COLO668 (cell line): Measurements from ENCODE around the gene ULK3.

Experiments used
- DNase-seq: peaks from one replicate; lab custom pipeline; 2025; ENCODE audit not compliant: unreplicated experiment; lab: John Stamatoyannopoulos, UW

Gene ULK3

DNA sequence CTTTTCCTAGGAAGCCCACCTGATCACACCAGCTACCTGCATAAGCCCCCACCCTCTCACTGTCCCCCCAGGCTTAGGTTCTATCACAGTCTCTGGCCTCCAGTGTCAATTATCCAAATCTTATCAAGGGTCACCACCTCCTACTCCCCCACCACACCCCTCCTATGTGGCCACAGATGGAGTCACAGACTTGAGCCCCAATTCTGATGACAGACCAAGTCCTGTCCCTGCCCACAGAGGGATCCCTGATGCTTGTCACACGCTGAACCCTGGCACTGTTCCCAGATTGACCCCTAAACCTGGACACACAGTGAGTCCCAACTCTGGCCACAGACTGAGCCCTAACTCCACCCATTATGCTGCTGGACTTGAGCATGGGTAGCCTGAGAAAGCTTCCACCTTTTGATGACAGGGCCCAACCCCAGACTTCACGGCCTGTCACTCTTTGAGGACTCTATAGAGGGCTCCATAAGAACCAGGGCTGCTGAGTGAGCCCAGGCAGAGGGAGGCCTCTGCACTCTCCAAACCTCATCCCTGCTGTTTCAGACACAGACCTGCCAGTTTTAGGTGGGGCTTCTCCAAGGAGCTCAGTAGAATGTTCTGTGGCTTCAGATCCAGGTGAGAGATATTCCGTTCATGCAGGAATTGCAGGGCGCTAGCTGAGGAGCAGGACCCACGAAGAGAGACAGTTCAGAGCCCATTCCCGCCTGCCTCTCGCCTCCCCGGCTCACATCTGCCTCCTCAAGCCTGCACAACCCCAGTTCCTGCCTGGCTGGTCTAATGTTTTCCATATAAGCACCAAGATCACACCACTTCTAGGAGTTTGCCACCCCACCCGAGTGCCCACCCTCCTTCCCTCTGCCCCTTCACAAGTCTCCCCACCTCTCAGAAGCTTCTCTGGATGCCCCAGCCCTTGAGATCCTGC, 1.8 kb downstream of the ULK3 start:
- no peak for DNase-seq

DNA sequence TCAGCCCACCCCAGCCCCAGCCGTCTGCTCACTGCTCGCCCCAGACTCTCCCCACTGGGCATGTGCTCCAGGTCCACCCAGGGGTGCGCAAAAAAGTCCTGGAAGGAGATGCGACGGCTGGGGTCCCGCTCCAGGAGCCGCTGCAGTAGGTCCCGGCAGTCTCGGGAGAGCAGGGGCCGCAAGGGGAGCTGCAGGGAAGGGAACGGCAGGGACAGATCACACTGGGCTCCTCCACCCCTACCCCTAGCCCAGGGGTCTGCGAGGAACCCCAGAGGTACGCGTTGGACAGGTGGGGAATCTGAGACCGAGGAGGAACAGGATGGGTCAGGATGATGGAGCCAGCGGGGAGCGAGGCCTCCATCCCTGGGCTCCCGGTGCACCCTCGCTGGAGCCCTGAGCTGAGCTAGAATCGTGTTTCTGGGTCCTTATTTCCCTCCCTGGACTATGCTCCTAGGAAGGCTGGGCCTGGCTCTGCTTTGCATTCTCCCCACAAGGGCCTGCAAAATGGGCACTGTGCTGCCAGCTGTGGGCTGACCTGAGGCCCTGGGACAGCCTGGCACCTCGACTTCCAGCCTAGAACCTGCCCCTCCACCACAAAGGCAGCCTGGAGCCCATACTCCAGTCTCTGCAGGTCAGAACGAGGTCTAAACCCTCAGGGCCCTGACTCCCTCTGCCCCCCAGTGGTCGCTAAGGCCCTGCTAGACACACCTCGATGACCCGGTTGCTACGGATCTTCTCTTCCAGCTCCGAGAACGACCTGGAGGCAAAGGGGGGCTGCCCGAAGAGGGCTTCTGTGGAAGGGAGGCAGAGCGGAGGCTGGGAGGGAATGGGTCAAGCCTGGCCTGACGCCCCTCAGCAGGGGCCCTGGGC, 3.2 kb downstream of the ULK3 start:
- no peak for DNase-seq

DNA sequence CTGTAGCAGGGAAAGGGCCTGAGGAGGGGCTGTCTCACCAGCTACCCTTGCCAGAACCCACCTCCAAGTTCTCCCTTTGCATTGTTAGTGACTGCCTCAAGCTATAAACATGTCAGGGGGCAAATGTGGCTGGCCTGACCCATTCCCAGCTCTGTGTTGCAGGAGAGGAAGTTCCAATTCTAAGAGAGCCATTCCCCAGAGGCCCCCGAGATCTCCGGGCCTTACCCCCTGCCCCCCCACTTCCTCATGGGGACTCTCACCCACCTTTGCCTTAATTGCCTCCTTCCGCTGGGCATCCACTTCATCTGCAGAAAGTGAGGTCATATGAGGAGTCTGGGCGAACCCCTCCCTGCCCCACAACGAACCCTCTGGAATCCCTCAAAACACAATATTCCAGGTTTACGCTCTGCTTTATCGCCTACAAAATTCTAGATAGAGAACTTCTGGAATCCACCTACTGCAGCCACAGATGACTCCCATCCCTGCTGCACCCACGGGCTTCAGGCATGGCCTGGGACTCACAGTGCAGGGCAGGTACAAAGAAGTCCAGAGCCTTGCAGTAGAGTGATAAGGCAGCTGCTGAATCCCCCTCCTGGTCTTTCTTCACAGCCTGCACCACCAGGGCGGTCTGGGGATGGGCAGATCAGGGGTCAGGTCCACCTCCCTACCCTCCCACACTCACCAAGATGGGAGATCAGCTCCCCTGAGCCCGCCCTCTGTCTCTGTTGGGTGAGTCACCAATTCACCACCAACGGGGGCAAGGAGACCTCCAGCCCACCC, 4.0 kb downstream of the ULK3 start:
- no peak for DNase-seq

DNA sequence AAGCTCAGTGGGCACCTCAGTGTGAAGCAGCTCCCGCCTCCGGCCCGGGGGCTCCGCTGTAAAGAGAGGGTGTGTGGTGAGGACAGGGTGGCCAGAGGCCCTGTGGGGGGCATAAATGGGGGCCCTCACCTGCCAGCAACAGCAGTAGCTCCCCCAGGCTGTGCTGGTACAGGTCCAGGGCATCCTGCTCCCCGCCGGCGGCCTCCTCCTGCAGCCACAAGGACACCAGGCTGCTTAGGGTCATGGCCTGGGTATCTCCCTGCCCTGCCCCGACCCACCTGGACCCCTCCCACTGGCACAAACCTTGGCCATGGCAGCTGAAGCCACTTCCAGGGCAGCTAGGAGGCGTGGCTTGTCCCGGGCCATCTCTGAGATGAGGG, 4.8 kb downstream of the ULK3 start:
- no peak for DNase-seq

DNA sequence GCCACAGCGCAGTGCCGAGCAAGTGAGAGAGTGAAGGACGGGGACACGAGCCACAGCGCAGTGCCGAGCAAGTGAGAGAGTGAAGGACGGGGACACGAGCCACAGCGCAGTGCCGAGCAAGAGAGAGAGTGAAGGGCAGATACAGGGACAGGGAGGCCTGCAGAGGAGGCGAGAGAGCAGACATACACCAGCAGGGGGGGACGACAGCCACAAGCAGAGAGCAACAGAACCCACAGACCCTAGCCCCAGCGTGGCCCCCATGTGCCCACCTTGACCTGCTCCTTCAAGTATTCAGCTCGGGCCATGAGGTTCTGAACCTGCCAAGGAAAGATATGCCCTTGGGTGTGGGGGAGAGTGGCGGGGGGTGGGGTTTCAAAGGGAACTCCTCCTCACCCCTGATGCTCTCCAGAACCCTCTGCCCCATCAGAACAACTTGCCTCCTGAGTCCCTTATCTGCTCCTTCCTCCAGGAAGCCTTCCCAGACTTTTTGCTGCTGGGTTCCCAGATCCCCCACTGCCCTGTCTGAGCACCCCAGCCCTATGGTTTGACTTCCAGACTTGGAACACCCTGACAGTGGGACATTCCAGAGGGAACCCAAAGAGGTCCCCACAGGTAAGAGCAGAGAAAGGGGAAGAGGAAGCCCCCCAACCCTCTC, 5.3 kb downstream of the ULK3 start:
- no peak for DNase-seq

DNA sequence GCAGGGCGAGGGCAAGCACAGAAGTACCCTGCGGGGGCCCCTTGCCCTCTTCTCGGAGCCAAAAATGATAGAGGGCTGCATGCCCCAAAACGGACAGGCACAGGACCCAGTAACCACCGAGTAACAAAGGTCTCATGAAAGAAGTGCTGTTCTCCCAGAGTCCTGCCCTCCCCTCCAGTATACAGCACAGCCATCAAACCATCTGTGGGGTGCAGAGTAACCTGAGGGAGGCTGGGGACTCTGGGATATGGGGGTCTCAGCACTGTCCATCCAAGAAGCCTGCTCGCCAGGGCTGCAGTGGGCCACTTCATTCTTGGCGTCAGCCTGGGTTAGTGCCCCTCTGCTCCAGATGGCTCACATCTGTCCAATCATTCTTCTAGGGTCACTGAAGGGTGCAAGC, 6.1 kb downstream of the ULK3 start:
- no peak for DNase-seq

DNA sequence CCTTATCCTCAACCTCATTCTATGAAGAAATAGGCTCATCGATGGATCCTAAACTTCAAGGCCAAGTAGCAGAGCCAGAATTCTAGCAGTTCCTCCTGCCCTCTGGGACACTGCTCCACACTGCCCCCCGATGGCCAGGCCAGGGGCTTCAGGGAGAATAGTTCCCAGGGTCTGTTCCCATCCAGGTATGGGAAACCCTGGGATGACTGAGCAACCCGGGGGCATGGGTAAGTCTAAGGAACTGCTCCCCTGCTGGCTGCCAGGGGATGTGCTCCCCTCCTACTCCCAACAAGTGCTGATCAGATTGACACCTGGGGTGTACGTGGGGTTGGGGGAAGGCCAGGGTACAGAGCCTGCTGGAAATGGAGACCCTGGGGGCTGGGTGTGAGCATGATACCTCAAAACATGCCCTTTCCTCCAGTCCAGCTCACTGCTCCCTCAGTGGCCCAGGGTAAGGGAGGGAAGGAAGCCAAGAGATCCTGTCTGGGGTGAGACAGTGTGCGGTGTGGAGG, 7.6 kb downstream of the ULK3 start:
- DNase-seq, result peak; percentile 57

DNA sequence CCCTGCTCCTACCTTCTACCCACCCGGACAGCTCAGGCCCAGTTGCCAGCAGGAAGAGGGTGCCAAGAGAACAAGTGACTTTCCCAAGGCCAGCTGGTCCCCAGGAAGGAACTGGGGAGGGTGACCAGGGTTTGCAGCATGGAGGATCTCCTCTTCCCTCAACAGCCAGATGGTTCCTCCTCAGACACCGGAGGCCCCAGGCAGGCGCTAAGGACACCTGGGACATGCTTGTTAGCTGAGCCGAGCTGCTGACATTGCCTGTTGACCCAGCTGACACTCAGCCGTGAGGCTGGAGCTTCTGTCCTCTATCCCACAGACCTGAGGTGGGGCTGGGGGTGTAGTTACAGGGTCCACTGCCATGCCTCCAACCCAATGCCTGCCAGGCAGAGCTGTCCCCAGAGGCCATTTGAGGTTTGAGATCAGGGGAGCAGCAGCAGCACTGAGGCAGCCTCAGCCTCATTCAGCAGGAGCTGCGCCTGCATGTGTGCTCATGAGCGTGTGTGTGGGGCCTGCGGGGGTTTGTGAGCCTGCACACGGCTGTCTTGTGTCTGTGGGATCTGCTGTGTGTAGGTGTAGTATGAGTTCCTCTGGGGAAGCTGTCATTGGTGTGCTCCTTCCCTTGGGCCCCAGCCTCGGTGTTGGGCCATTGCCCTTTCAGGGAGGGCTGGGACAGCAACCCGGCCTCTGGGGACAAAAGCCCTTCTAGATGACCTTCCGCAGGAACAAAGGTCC, 9.4 kb downstream of the ULK3 start:
- no peak for DNase-seq

DNA sequence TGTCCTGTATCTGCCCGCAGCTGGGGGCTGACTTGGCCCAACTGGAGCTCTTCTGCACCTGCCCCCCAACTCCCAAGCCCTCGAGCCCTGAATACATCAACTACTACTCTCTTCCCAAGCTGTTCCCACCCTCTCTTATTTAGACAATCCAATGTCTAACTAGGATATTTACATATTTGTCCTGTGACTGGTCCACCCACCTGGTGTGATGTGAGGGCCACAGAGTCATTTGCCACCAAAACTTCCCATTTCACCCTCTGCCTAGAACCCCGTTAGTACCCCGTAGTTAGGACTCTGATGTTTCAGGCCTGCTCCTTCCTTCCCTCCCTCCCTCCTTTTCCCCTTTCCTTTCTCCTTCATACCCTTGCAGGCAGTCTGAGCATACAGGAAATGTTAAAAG, 10.1 kb downstream of the ULK3 start:
- no peak for DNase-seq

DNA sequence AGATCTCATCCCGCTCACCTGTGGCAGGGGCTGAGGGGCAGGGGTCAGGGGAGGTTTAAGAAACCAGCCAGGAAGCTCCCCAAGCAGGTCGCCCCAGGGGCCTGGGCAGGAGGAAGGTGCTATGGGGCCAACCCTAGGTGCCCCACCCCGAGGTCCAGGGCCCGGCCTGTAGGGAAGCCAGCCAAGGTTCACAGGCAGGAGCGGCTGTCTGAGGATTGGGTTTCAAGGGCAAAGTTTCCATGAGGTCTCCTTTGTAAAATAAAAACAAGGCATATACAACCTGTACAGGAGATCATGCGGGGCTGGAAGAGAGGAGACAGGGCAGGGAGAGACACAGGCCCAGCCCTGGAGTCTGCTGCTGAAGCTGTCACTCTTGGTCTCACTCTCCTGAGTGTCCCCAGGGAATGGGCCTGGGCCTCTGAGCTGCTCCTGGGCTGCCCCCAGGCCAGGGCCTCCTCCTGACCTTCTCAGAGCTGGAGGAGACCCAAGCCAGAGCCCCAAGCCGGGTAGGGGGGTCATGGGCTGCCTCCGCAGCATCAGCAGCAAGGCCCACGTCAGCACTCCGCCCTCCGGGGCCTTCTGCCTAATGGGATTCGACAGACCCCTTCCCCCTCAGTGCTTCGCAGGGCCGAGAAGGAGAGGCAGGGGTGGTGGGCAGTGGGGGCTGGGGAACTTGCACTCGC, 11.0 kb downstream of the ULK3 start:
- no peak for DNase-seq

DNA sequence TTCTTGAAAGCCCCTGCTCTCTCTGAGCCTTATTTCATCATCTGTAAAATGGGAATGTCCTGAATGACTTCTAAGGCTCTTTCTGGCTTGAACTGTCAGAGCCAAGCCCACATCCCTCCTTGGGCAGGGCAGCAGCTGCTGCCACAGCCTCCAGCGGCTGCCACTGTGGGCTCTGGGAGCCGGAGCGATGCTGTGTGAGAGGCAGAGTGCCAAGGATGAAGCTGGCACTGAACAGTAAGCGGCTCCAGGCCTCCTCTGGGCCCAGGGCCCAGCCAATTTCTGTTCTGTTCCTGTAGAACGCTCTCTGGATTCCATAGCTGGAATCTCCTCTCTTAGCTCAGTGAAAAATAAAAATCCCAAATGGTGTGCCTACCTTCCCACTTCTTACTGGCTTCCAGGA, 12.1 kb downstream of the ULK3 start:
- DNase-seq, result no peak

DNA sequence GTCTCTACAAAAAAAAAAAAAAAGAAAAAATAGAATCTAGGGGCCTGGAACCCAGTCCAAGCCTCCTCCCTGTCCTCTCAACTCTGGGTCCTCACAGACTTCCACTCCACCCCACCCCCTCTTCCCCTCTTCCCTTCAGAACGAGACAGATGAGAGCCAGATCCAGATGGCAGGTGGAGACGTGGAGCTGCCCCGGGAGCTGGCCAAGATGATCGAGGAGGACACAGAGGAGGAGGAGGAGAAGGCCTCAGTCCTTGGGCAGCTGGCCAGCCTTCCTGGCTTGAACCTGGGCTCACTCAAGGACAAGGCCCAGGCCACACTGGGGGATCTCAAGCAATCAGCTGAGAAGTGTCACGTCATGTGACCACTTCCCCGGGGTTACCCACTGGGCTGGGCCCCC, 13.0 kb downstream of the ULK3 start:
- DNase-seq, result no peak

DNA sequence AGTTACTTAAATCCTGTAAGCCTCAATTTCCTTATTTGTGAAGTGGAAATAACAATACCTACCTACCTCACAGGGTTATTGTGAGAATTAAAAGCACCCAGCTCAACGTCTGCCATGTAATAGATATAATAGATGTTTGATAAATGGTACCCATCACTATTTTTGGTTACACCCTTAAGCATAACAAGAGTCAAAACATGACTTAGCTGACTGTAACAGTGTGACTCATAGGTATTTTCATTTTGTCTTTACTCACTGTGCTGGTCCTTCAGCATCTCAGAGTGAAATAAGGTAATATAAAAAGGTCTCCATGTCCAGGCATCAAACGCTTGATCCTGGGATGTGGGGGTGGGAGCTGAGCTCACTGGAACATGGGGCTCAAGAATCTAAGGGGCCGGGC, 13.5 kb downstream of the ULK3 start:
- DNase-seq, result no peak

DNA sequence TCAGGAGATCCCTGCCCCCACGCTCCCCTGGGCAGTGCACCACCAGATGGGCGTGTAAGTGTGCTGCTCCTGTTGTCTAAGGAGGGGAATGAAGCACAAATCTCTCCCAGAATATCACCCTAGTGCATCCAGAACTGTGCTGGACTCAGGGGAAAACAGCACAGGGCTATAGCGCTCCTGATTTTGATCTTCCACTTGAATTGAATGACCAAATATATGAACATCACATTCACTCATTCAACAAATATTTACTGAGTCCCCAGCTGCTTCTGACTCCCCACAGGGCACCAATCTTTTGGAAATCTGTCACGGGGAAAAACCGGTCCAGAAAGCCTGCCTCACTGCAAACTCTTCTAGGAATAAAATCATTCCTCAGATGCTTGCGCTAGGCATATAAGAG, 14.1 kb downstream of the ULK3 start:
- no peak for DNase-seq

DNA sequence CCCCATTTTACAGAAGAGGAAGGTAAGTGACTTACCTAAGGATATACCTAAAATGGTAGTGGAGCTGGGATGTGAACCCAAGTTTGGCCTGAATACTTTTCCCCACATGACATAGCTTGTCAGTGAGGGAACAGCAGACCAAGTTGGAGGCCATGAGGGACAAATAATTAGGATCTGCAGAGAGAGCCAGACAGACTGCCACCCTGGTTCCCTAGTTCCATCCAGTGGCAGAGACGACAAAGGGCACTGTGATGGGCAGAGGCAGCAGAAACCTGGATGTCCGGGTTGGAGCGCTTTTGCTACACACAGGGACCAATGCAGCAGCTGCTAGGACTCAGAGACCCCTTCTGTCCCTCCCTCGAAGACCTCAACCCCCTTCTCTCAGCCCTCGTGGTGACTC, 15.3 kb downstream of the ULK3 start:
- no peak for DNase-seq

DNA sequence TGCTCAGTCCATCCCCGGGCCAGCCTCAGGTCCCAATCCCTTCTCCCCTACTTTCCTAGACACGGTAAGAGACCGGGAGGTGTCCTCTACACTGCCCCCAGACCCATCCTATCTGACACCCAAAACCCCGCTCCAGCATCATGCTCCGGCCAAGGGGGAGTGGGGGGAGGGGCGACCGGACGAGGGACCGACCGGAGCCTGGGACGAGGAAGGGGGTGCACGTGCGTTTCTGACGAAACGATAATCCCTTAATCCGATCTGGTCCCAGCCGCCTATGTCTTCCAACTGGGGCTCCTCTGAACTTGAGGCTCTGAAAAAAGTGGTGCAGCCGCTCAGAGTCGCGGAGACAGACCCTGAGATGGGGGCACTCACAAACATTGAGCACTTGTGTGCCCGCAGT, 16.0 kb downstream of the ULK3 start:
- no peak for DNase-seq

DNA sequence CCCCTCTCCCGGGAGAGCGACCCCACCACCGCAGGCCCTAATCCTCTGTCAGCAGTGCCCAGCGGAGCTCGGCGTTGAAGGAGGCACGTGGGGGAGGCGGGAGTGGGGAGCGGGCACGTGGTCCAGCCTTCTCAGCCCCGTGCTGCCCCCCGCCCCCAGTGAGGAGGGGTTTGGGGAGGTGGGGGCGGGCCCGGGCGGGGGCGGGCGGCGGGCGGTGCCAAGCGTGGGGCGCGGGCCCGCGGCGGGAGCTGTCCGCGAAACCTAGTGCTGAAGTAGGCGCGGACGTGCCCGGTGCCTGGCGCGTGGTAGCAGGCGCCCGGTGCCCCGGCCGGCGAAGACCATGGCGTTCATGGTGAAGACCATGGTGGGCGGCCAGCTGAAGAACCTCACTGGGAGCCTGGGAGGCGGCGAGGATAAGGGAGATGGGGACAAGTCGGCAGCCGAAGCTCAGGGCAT, 16.6 kb downstream of the ULK3 start, which contains the start of gene CPLX3:
Gene CPLX3 (plus strand): TSS at position 264 of the 456 bp plus-strand sequence. CDS start 77 bp downstream, at position 341.
- DNase-seq, result no peak

DNA sequence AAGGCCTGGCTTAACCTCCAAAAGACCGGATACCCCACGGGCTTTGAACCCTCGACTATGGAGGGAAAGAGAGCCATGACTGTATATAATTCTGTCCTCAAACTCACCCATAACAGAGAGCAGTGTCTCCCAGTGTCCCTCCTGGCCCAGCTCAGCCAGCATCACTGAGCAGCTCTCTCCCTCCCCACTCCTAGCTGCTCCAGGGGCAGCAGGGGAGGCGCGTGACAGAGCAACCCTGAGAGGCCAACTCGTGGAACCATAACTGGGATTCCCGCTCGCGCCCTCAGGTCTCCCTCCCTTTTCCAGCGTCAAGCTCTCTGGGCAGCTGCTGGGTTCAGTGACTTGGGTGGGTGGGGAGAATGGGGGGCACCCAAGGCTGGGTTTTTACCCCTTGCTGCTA, 17.1 kb downstream of the ULK3 start:
- no peak for DNase-seq

DNA sequence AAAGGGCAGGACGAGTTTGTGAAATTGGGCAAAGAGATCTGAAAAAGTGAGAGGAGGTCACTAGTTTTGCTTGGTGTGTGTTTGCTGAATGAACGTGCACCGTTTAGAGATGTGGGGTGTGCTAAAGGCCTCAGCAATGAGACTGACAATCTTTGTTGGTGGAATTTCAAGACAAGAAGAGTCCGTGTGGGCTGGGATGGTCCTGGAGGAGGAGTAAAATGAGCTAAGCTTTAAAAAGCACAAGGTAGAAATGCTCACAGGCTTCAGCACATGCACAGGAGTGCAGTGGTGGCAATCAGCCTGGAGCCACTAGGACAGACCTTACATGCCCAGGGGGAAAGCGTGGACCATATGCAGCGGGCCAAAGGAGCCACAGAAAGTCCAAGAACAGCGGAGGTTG, 18.0 kb downstream of the ULK3 start:
- no peak for DNase-seq
